Measurements from ENCODE around the gene MAPT.

GRCh38 chr17:45850468-45850867, 43.9 kb upstream of the MAPT start:
- TF ChIP-seq ERF (CRISPR knock-in tag; IDR thresholded peaks at IDR 0.05): no peak
- TF ChIP-seq SRY (CRISPR knock-in tag; IDR thresholded peaks at IDR 0.05): no peak
- no peak for TF ChIP-seq ZNF354B (CRISPR knock-in tag; IDR thresholded peaks at IDR 0.05)
- TF ChIP-seq CTCF (CRISPR knock-in tag; IDR thresholded peaks at IDR 0.05): no peak
- no peak for TF ChIP-seq KDM6A (CRISPR knock-in tag; IDR thresholded peaks at IDR 0.05; ENCODE audit: low read depth)
- no peak for TF ChIP-seq SP5 (CRISPR knock-in tag; IDR thresholded peaks at IDR 0.05; ENCODE audit: borderline replicate concordance, low read depth)

All from HepG2 (cell line).